ENCODE measurements around the gene SPATC1L.

DNA sequence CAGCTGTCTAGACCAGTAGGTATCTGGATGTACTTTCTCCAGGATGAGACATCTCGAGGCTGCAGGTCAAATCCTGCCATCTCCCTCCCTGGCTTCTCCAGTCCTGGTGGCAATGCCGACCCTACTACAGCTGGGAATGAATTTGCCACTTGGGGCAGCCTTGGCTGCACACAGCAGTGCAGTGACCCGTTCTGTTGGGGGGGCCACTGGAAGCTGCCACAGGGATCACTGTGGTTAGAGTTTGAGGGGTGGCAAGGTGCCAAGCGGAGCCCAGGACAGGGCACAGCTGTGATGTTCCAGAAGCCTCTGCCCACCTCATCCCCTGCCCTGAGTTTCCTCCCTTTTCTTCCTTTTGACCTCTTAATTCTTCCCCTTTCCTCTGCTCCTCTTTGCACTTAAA, 69.3 kb downstream of the SPATC1L start:
- no peak for TF ChIP-seq POLR2AphosphoS5 (IDR thresholded peaks at IDR 0.05; ENCODE audit: low read depth, low read length)
- TF ChIP-seq, protein P1, sequence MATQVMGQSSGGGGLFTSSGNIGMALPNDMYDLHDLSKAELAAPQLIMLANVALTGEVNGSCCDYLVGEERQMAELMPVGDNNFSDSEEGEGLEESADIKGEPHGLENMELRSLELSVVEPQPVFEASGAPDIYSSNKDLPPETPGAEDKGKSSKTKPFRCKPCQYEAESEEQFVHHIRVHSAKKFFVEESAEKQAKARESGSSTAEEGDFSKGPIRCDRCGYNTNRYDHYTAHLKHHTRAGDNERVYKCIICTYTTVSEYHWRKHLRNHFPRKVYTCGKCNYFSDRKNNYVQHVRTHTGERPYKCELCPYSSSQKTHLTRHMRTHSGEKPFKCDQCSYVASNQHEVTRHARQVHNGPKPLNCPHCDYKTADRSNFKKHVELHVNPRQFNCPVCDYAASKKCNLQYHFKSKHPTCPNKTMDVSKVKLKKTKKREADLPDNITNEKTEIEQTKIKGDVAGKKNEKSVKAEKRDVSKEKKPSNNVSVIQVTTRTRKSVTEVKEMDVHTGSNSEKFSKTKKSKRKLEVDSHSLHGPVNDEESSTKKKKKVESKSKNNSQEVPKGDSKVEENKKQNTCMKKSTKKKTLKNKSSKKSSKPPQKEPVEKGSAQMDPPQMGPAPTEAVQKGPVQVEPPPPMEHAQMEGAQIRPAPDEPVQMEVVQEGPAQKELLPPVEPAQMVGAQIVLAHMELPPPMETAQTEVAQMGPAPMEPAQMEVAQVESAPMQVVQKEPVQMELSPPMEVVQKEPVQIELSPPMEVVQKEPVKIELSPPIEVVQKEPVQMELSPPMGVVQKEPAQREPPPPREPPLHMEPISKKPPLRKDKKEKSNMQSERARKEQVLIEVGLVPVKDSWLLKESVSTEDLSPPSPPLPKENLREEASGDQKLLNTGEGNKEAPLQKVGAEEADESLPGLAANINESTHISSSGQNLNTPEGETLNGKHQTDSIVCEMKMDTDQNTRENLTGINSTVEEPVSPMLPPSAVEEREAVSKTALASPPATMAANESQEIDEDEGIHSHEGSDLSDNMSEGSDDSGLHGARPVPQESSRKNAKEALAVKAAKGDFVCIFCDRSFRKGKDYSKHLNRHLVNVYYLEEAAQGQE (IDR thresholded peaks at IDR 0.05; ENCODE audit: insufficient read depth in 1 of 2, low read depth in 2 of 2, low read length in 2 of 2) = no peak
